HG03565 (cell line): ENCODE results near the gene PTK6.

Experiments used
- ATAC-seq: cut with Tn5 transposase; IDR thresholded peaks from one replicate; pipeline ENCODE4 v1.9.1; 2021; ENCODE audit warnings: mild to moderate bottlenecking, moderate library complexity; ENCODE audit not compliant: unreplicated experiment

The PTK6 gene

GRCh38 chr20:63570281-63571086 is 33.3 kb upstream of the PTK6 start:
- ATAC-seq, result no peak

- ATAC-seq, result no peak
Measured at GRCh38 chr20:63568986-63569949, 32.1 kb upstream of the PTK6 start.

- ATAC-seq, result peak; percentile 20
Measured at GRCh38 chr20:63568170-63568981, 31.2 kb upstream of the PTK6 start.

- ATAC-seq, result peak; percentile 40
Measured at GRCh38 chr20:63567386-63568169, 30.4 kb upstream of the PTK6 start.

GRCh38 chr20:63567136-63567385 is 29.9 kb upstream of the PTK6 start:
- ATAC-seq, result no peak

GRCh38 chr20:63566395-63567135 is 29.4 kb upstream of the PTK6 start:
- ATAC-seq, result no peak

GRCh38 chr20:63565699-63566335 is 28.6 kb upstream of the PTK6 start:
- ATAC-seq, result no peak

- ATAC-seq, result no peak
Measured at GRCh38 chr20:63565021-63565698, 28.0 kb upstream of the PTK6 start.

- no peak for ATAC-seq
Measured at GRCh38 chr20:63564036-63564810, 27.0 kb upstream of the PTK6 start.

GRCh38 chr20:63563225-63563935 is 26.2 kb upstream of the PTK6 start:
- no peak for ATAC-seq

- ATAC-seq, result no peak
Measured at GRCh38 chr20:63562461-63563224, 25.5 kb upstream of the PTK6 start.

- ATAC-seq, result no peak
Measured at GRCh38 chr20:63561624-63562396, 24.6 kb upstream of the PTK6 start.

GRCh38 chr20:63560856-63561609 is 23.9 kb upstream of the PTK6 start:
- ATAC-seq, result no peak

GRCh38 chr20:63560333-63560805 is 23.2 kb upstream of the PTK6 start:
- ATAC-seq, result no peak
